Activated CD4-positive, alpha-beta memory T cell treated with anti-CD3 and anti-CD28 coated beads, Interleukin-2, amount 10 ng/mL, durations not matched to agents 7 days and 5 days (primary cell): Measurements from ENCODE around the gene PPP3R1. TPM values are rescaled to one million over a fixed set of nuclear protein-coding genes. Genes with fewer than 3 reads are reported as not detected.

Source experiments
- CTCF ChIA-PET: fragments of 350-600 bp; sonication (Branson Sonifier 250); formaldehyde crosslinking; loops from one replicate; lab custom pipeline; 2021; ENCODE audit warnings: antibody characterized with exemption, inconsistent platforms; lab: Charles Lee
- POLR2A ChIA-PET: fragments of 350-600 bp; sonication (Branson Sonifier 250); formaldehyde crosslinking; loops from one replicate; lab custom pipeline; 2021; ENCODE audit warnings: antibody characterized with exemption; lab: Charles Lee
- DNase-seq: peaks from one replicate; pipeline ENCODE4 v3.0.0-alpha.2; 2020
- H3K27ac Mint-ChIP-seq: one replicate; pipeline ENCODE4 v1.8.0; 2021; ENCODE audit warnings: mild to moderate bottlenecking, mixed read lengths
- H3K27me3 Mint-ChIP-seq: one replicate; pipeline ENCODE4 v1.8.0; 2021; ENCODE audit warnings: mixed read lengths
- H3K36me3 Mint-ChIP-seq: one replicate; pipeline ENCODE4 v1.8.0; 2021; ENCODE audit warnings: low read depth, mixed read lengths
- H3K4me1 Mint-ChIP-seq: one replicate; pipeline ENCODE4 v1.8.0; 2021; ENCODE audit warnings: mixed read lengths
- H3K4me3 Mint-ChIP-seq: one replicate; pipeline ENCODE4 v1.8.0; 2021; ENCODE audit warnings: mild to moderate bottlenecking, mixed read lengths
- H3K9me3 Mint-ChIP-seq: one replicate; pipeline ENCODE4 v1.8.0; 2021; ENCODE audit warnings: mixed read lengths
- total RNA-seq, 2 experiments: library from RNA; stranded (reverse); gene quantifications; one replicate each; pipeline ENCODE4 v1.2.3, GENCODE V29; 2021

Gene PPP3R1, protein sequence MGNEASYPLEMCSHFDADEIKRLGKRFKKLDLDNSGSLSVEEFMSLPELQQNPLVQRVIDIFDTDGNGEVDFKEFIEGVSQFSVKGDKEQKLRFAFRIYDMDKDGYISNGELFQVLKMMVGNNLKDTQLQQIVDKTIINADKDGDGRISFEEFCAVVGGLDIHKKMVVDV
- 10 to 100 TPM; 80.0 to 92.9 TPM for total RNA-seq

DNA sequence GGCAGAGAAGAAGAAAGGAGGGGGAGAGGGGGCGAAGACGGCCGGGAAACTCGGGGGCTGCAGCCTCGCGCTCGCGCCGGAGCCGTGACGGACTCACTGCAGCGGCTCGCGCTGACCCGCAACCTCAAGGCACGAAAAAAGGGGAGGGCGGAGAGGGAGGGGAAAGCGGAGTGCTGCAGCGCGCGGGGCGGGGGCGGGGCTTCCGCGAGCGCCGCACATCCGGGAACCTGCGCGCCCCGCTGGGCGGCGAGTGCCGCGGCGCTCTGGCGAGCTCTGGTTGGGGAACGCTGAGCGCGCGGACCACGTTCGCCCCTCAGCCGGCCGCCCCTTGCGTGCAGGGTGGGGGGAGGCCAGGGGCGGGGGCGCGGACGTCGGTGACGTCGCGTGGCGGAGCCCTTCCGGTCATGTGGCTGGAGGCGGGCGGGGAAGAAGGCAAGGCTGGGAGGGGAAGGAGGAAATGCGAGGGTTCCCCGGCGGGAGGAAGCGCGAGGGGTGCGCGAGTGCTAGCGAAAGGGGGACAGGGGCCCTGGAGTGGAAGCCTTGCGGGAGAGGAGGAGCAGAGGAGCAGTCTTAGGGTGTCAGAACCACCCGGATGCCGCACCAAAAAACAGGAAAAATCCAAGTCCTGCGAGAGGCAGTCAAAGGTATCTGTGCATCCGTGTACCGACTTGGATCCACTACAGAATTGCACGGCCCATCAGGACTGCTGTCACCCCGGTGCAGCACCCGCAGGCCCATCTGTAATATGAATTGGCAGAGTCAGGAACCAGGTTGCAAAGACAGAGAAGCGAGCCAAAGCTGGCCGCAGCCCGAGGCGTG lies at the start of gene PPP3R1:
PPP3R1 (minus strand) TSS at position 133 of the 819 bp plus-strand sequence. CDS start 405 bp downstream, outside the sequence.
- no peaks in the 10 kb centered on the region for H3K27me3 Mint-ChIP-seq
- ChIA-PET CTCF (interaction anchor here (0.9 to 2.9 kb wide), 5 partner anchors 27 to 189 kb away, joined by 3 to 12 read pairs (median 3); no protein-coding TSS in a partner anchor), POLR2A (interaction anchor here (0.6 to 5.2 kb wide), 24 partner anchors 9 to 480 kb away, joined by 3 to 43 read pairs (median 4); partner anchors contain the start of genes APLF, C1D, FBXO48 and PNO1)
- H3K27ac Mint-ChIP-seq: peak within 1 kb of the TSS; percentile 98
- DNase-seq: peak; percentile 96
- peak within 1 kb of the TSS; percentile 98 for H3K4me3 Mint-ChIP-seq
- H3K36me3 Mint-ChIP-seq: peaks cover 20% of the 10 kb centered on the region
- no peaks in the 10 kb centered on the region for H3K9me3 Mint-ChIP-seq
- peaks cover 41% of the 10 kb centered on the region for H3K4me1 Mint-ChIP-seq

DNA sequence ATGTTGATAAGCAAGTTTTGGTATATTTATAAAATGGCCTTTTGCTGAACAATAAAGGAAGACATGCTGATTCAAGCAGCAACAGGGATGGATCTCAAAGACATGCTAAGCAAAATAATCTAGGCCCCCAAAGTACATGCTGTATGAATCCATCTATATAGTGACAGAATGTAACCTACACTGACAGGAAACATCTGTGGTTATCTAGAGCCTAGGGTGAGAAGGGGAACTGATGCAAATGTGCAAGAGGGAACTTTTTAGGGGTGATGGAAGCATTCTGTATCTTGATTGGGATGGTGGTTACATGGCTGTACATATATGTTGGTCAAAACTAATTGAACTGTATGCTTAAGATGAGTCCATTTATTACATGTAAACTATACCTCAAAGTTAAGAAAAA lies 43.2 kb upstream of the PPP3R1 start:
- H3K4me1 Mint-ChIP-seq: no peaks in the 10 kb centered on the region
- H3K27ac Mint-ChIP-seq: no peak overlapping the region
- H3K9me3 Mint-ChIP-seq: no peaks in the 10 kb centered on the region
- no peaks in the 10 kb centered on the region for H3K36me3 Mint-ChIP-seq
- H3K4me3 Mint-ChIP-seq: no peak overlapping the region
- no peak for DNase-seq
- CTCF ChIA-PET: interaction anchor here (1.7 to 3.1 kb wide), 3 partner anchors 10 to 174 kb away, joined by 3 to 11 read pairs (median 9); no protein-coding TSS in a partner anchor
- H3K27me3 Mint-ChIP-seq: peaks cover 6% of the 10 kb centered on the region
- POLR2A ChIA-PET: no interaction called here

DNA sequence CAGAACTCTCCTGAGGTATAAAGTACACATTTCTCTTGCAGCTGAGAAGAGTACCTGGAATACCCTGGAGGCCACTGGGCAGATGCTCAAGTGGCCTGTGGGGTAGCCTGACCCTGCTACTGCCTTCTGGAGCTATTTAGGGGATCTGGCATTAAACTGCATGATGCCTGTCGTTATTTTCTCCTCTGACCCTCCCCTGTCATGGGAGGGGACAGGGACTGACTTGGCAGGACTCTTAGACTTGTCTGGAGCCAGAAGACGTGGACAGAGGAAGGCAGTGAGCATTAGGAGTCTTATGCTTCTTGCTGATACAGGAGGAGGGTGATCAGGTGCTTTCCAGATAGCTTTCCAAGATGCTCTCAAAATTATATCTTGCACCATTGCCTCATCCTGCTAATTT lies 42.6 kb upstream of the PPP3R1 start:
- ChIA-PET POLR2A (no interaction called here), CTCF (interaction anchor here (1.4 to 3.1 kb wide), 4 partner anchors 11 to 173 kb away, joined by 3 to 11 read pairs (median 6); no protein-coding TSS in a partner anchor)
- Mint-ChIP-seq H3K4me1 (no peaks in the 10 kb centered on the region), H3K4me3 (no peak overlapping the region), H3K9me3 (no peaks in the 10 kb centered on the region), H3K27ac (no peak overlapping the region), H3K36me3 (no peaks in the 10 kb centered on the region), H3K27me3 (peaks cover 6% of the 10 kb centered on the region)
- no peak for DNase-seq

DNA sequence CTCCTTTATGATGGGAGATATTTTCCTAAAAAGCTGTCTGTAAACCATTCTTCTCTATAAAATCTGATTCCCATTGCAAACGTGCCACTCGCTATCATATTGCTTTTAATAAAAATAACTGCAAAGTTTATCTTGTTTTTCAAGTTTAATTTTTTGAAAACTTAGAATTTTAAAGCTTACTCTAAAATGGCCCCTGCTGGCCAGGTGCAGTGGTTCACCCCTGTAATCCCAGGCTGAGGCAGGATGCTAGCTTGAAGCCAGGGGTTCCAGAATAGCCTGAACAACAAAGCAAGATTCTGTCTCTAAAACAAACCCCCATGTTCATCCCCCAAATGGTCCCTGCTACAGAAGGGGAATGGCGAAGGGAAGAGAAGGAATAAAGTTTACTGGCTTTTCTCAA lies 41.9 kb upstream of the PPP3R1 start:
- no peak overlapping the region for H3K4me3 Mint-ChIP-seq
- H3K27ac Mint-ChIP-seq: no peak overlapping the region
- DNase-seq: no peak
- no peaks in the 10 kb centered on the region for H3K36me3 Mint-ChIP-seq
- H3K4me1 Mint-ChIP-seq: no peaks in the 10 kb centered on the region
- no peaks in the 10 kb centered on the region for H3K9me3 Mint-ChIP-seq
- ChIA-PET POLR2A (no interaction called here), CTCF (interaction anchor here (1.1 to 3.1 kb wide), 4 partner anchors 11 to 172 kb away, joined by 3 to 11 read pairs (median 4); no protein-coding TSS in a partner anchor)
- peaks cover 3% of the 10 kb centered on the region for H3K27me3 Mint-ChIP-seq

DNA sequence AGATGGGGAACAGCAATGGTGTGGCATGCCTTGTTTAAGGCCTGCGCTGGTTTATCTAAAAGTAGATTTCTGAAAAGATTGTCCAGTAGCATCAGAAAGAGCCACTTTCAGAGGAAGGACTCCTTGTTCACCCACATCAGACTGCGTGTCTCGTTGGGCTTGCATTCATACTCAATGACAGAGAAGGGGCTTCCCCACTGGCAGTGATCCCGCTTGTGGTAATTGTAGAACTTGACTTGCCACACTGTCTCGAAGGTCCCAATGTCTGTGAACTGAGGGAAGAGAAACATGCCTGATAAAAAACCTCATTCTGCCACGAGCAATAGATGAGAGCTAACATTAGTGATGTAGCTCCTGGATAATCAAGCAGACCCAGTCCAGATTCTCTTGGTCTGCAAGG lies 41.4 kb upstream of the PPP3R1 start:
- H3K27me3 Mint-ChIP-seq: peaks cover 3% of the 10 kb centered on the region
- no peak for DNase-seq
- ChIA-PET CTCF (interaction anchor here (1.1 to 3.1 kb wide), 5 partner anchors 10 to 173 kb away, joined by 3 to 11 read pairs (median 4); no protein-coding TSS in a partner anchor), POLR2A (no interaction called here)
- H3K4me3 Mint-ChIP-seq: no peak overlapping the region
- no peak overlapping the region for H3K27ac Mint-ChIP-seq
- no peaks in the 10 kb centered on the region for H3K9me3 Mint-ChIP-seq
- H3K4me1 Mint-ChIP-seq: no peaks in the 10 kb centered on the region
- no peaks in the 10 kb centered on the region for H3K36me3 Mint-ChIP-seq

DNA sequence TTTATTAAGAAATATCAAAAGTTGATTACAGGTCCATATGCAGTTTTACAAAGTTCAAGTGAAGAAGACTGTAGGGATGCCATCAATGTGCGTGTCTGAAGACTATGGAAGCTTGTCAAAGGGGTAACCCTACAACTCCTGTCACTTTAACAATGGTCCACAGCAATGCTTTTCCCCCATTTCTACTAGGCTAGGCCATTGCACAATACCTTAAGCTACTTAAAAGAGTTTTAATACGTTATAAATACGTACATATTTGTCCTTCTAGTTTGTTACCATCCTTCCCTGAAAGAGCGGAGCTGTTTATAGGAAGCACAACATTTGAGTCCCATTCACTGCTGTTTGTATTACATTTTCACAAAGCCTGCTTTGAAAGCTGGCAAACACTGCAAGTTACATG lies 40.7 kb upstream of the PPP3R1 start:
- POLR2A ChIA-PET: no interaction called here
- H3K27me3 Mint-ChIP-seq: peaks cover 7% of the 10 kb centered on the region
- CTCF ChIA-PET: interaction anchor here (0.6 to 2.4 kb wide), 11 partner anchors 10 to 173 kb away, joined by 3 to 20 read pairs (median 4); no protein-coding TSS in a partner anchor
- H3K9me3 Mint-ChIP-seq: no peaks in the 10 kb centered on the region
- no peak overlapping the region for H3K27ac Mint-ChIP-seq
- no peaks in the 10 kb centered on the region for H3K36me3 Mint-ChIP-seq
- DNase-seq: no peak
- H3K4me1 Mint-ChIP-seq: no peaks in the 10 kb centered on the region
- H3K4me3 Mint-ChIP-seq: no peak overlapping the region

DNA sequence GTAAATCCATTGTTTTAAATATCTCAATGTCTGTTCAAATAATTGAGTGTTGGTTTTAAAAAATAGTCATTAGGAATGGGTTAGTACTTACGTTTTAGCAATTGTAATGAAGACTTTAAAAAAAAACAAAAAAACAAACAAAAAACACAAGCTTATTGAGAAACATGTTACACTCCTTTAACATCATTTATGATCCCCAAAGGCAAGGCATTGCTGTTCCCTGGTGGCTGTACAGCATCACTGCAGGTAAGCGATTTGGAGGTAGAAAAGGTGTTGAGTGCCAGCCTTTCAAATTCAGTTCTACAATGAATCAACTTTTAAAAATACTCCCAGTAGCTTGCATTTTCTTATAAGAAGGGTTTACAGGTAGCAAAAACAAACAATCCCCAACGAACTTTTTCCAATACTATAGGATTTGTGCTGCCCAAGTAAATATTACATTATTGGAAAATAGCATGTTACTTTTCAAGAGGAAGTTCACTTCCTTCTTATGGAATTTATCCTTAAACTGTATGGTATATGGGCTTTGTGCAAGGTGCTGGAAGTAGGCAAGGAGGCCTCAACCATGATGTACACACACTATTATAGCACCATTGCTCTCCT lies 39.9 kb upstream of the PPP3R1 start:
- no peaks in the 10 kb centered on the region for H3K9me3 Mint-ChIP-seq
- H3K36me3 Mint-ChIP-seq: no peaks in the 10 kb centered on the region
- no peak overlapping the region for H3K27ac Mint-ChIP-seq
- ChIA-PET POLR2A (interaction anchor here (0.9 kb wide), 1 partner anchor 9 kb away, joined by 3 read pairs; no protein-coding TSS in a partner anchor), CTCF (interaction anchor here (0.6 to 2.4 kb wide), 23 partner anchors 9 to 230 kb away, joined by 3 to 20 read pairs (median 4); partner anchors contain the start of gene C1D)
- no peak for DNase-seq
- H3K27me3 Mint-ChIP-seq: peaks cover 12% of the 10 kb centered on the region
- no peaks in the 10 kb centered on the region for H3K4me1 Mint-ChIP-seq
- H3K4me3 Mint-ChIP-seq: no peak overlapping the region

DNA sequence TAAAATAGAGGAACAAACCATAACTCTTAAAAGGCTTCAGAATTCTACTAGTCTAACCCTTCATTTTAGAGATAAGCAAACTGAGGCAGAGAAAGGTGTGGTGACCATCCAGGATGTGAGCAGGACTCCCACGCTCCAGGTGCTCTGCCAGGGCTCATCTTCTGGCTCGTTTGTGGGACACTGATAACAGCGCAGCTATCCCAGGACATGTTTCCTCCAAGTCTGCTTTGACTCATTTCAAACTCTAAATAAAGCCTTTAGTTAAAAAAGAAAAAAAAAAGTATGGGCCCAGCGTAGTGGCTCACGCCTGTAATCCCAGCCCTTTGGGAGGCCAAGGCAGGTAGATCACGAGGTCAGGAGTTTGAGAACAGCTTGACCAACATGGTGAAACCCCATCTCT lies 39.0 kb upstream of the PPP3R1 start:
- CTCF ChIA-PET: interaction anchor here (0.8 to 2.4 kb wide), 8 partner anchors 9 to 169 kb away, joined by 3 to 20 read pairs (median 6); no protein-coding TSS in a partner anchor
- H3K36me3 Mint-ChIP-seq: no peaks in the 10 kb centered on the region
- no peak overlapping the region for H3K4me3 Mint-ChIP-seq
- no peaks in the 10 kb centered on the region for H3K9me3 Mint-ChIP-seq
- no peak for DNase-seq
- POLR2A ChIA-PET: interaction anchor here (0.9 kb wide), 1 partner anchor 8 kb away, joined by 3 read pairs; no protein-coding TSS in a partner anchor
- H3K27me3 Mint-ChIP-seq: peaks cover 14% of the 10 kb centered on the region
- no peaks in the 10 kb centered on the region for H3K4me1 Mint-ChIP-seq
- H3K27ac Mint-ChIP-seq: no peak overlapping the region

DNA sequence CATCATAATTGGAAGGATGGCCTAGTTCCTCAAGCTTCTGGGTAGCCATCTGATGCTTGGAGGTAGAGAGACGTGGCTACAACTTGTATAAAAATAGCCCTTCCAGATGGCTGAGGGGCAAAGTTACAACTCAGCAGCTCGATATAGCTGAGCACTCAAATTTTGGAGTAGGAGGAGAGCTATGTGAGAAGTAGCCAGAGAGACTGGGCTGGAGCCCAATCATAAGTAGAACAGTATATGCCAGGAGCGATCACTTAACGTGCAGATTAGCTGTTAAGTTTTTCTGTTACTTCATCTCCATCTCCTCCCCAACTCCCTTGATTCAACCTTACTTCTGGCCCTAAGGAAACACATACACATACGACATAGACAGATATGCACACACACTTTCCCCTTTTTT lies 38.6 kb upstream of the PPP3R1 start:
- ChIA-PET POLR2A (no interaction called here), CTCF (interaction anchor here (0.8 to 2.4 kb wide), 7 partner anchors 8 to 169 kb away, joined by 4 to 9 read pairs (median 5); no protein-coding TSS in a partner anchor)
- Mint-ChIP-seq H3K27ac (no peak overlapping the region), H3K27me3 (peaks cover 17% of the 10 kb centered on the region), H3K9me3 (no peaks in the 10 kb centered on the region), H3K36me3 (no peaks in the 10 kb centered on the region), H3K4me1 (no peaks in the 10 kb centered on the region), H3K4me3 (no peak overlapping the region)
- DNase-seq: no peak

DNA sequence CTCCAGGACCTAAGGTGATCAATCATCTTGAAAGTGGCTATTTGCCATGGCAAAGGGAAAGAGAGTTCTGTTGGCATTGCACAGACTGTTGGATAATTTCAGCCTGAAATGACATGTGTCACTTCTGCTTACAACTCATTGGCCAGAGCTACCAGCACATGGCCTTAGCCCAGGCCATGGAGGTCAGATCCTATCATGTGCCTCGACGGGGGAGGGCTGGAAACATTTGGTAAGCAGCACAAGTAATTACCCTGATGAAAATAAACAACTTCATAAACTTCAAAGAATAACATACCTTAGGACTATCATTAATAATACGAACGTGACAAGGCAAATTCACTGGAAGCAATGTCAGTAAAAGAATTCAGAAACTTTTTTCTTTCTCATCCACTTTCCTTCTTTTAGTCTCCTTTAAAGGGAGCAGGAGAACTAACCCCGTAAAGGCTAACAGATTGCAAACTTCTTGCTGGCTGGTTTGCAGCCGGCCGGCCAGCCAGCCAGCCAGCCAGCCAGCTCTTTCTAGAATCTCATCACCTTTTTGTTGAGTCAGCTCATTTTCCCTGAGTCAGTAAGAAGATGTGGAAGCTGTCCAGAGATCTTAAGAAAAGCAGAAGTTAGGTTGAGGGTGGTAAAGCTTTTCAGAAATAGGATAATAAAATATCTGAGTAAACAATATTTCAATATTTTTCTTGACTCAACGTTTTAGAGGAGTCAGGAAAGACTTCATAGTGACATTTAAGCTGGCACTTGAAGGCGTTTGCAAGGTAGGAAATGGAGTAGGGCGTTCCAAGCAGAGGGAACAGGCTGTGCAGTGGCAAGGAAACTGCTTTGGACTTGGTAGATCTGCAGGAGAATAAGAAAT lies 35.5 kb upstream of the PPP3R1 start:
- no peaks in the 10 kb centered on the region for H3K9me3 Mint-ChIP-seq
- CTCF ChIA-PET: interaction anchor here (0.7 to 1.1 kb wide), 2 partner anchors 91 to 154 kb away, joined by 3 read pairs; no protein-coding TSS in a partner anchor

DNA sequence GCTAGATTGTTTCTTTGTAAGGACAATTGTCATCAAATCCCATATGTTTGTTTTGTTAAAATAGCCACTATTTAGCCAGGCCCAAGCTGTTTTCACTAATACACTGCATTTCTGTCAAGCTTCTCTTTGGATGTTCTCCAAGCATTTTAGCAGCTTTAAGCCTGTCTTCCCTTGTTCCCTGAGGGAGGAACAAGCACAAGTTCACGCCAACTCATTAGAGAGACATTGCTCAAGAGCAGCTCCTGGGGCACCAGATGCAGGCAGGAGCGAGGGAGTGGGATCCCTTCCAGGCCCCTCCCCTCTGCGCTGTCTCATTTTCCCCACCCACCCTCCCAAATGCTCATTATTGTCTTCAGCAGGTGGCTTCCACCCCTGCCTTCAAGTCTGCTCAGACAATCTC lies 32.6 kb upstream of the PPP3R1 start:
- CTCF ChIA-PET: interaction anchor here (0.6 to 4.2 kb wide), 6 partner anchors 72 to 251 kb away, joined by 3 to 23 read pairs (median 4); no protein-coding TSS in a partner anchor
- Mint-ChIP-seq H3K36me3 (no peaks in the 10 kb centered on the region), H3K27ac (no peak overlapping the region), H3K4me3 (no peak overlapping the region), H3K4me1 (no peaks in the 10 kb centered on the region), H3K9me3 (no peaks in the 10 kb centered on the region), H3K27me3 (peaks cover 27% of the 10 kb centered on the region)
- DNase-seq: no peak
- POLR2A ChIA-PET: interaction anchor here (0.7 to 0.9 kb wide), 2 partner anchors 33 to 40 kb away, joined by 3 read pairs; partner anchors contain the start of gene PPP3R1

More for the DNA sequence above, 35.5 kb upstream of the PPP3R1 start:
- no peaks in the 10 kb centered on the region for H3K4me1 Mint-ChIP-seq
- no peaks in the 10 kb centered on the region for H3K36me3 Mint-ChIP-seq
- H3K27me3 Mint-ChIP-seq: peaks cover 23% of the 10 kb centered on the region
- DNase-seq: no peak
- H3K27ac Mint-ChIP-seq: no peak overlapping the region
- no peak overlapping the region for H3K4me3 Mint-ChIP-seq
- POLR2A ChIA-PET: no interaction called here
